HCT116 (cell line): ENCODE measurements around the gene NUBPL.

Experiments
- POLR2AphosphoS5 ChIP-seq: IDR thresholded peaks from 2 replicates; pipeline ENCODE4 v1.6.1; 2011; ENCODE audit warnings: mild to moderate bottlenecking, low read depth, low read length, moderate library complexity
- TF ChIP-seq, protein P1 (sequence below), 3 experiments: fragments of 200-600 bp in 1 of 3; sonication (generic) in 1 of 3; IDR thresholded peaks in 2 of 3; conservative IDR thresholded peaks in 1 of 3; 2 replicates each; pipeline ENCODE4 v1.5.1; 2012 to 2017; ENCODE audit warnings: low read depth in 2 of 3, low read length in 2 of 3, antibody characterized with exemption in 1 of 3, borderline replicate concordance in 1 of 3, control low read depth in 1 of 3, mild to moderate bottlenecking in 1 of 3, mixed read lengths in 1 of 3, mixed run types in 1 of 3, moderate library complexity in 1 of 3; ENCODE audit not compliant: insufficient read depth in 1 of 3

DNA sequence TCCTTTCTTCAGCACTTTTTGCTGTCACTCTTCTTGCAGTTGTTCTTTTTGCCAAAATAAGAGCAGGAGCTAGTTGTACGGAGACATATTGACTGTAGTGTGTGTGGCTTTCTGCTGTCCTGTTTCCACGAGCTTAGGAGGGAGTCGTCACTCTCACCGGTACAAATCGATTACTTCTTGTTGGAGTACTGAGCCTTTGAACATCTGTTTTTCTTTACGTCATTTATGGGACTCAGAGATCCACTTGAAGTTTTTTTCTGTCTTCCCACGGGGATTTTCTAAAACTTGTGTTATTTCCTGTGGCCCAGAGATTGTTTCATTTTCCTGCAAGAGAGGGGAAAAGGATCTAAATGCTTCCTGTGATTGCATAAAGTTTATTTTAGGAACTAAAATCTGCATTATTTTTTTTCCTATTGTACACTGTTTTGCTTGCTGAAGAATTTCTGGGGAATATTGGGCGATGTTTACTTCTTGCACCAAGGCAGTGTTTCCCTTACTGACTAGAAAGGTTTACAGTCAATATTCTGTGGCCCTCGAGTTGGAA lies 316.1 kb downstream of the NUBPL start:
- TF ChIP-seq, protein P1, sequence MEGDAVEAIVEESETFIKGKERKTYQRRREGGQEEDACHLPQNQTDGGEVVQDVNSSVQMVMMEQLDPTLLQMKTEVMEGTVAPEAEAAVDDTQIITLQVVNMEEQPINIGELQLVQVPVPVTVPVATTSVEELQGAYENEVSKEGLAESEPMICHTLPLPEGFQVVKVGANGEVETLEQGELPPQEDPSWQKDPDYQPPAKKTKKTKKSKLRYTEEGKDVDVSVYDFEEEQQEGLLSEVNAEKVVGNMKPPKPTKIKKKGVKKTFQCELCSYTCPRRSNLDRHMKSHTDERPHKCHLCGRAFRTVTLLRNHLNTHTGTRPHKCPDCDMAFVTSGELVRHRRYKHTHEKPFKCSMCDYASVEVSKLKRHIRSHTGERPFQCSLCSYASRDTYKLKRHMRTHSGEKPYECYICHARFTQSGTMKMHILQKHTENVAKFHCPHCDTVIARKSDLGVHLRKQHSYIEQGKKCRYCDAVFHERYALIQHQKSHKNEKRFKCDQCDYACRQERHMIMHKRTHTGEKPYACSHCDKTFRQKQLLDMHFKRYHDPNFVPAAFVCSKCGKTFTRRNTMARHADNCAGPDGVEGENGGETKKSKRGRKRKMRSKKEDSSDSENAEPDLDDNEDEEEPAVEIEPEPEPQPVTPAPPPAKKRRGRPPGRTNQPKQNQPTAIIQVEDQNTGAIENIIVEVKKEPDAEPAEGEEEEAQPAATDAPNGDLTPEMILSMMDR (IDR thresholded peaks at IDR 0.05 in 2 of 3, conservative IDR thresholded peaks at IDR 0.05 in 1 of 3; ENCODE audit: borderline replicate concordance in 1 of 3, insufficient read depth in 1 of 3, low read depth in 2 of 3, low read length in 2 of 3) = no peak
- no peak for TF ChIP-seq POLR2AphosphoS5
